Uterus (tissue), 4 donors: ENCODE results near the gene CPSF4. TPM values are rescaled to one million over a fixed set of nuclear protein-coding genes. Genes with fewer than 3 reads are reported as not detected.
"Not testable (repeated sequence)": the region's sequence is repeated elsewhere in the genome, so short reads cannot be mapped to it uniquely, and the experiment has no call there.

Source experiments
- DNase-seq, 2 donors: peaks; one replicate each; pipeline ENCODE4 v3.0.0-alpha.2; 2019 to 2020
- H3K27ac ChIP-seq, 2 donors: fragments of 200-600 bp; sonication (generic); 1 replicate in 1 of 2; 2 replicates in 1 of 2; pipeline ENCODE4 v1.5.1; 2016 to 2018
- H3K27me3 ChIP-seq, 2 donors: fragments of 200-600 bp; sonication (generic); one replicate each; pipeline ENCODE4 v1.5.1; 2018 to 2019; ENCODE audit warnings: control low read depth in 1 of 2
- H3K36me3 ChIP-seq, 2 donors: fragments of 200-600 bp; sonication (generic); one replicate each; pipeline ENCODE4 v1.5.1; 2019; ENCODE audit warnings: control low read depth in 1 of 2
- H3K4me1 ChIP-seq, 2 donors: fragments of 200-600 bp; sonication (generic); one replicate each; pipeline ENCODE4 v1.5.1; 2018 to 2019; ENCODE audit warnings: control low read depth in 1 of 2
- H3K4me3 ChIP-seq, 2 donors: fragments of 200-600 bp; sonication (generic); 1 replicate in 1 of 2; 2 replicates in 1 of 2; pipeline ENCODE4 v1.5.1; 2018 to 2019; ENCODE audit warnings: mild to moderate bottlenecking in 1 of 2
- H3K9me3 ChIP-seq, 2 donors: fragments of 200-600 bp; sonication (generic); one replicate each; pipeline ENCODE4 v1.5.1; 2019; ENCODE audit warnings: control low read depth in 1 of 2
- CTCF ChIP-seq, 4 experiments: fragments of 200-600 bp in 2 of 4; fragments of 450-650 bp in 2 of 4; sonication (generic) in 2 of 4; IDR thresholded peaks; one replicate each; pipeline ENCODE4 v1.5.1; 2016 to 2019; ENCODE audit warnings: antibody characterized with exemption in 4 of 4, mild to moderate bottlenecking in 2 of 4, moderate library complexity in 1 of 4
- POLR2A ChIP-seq, 2 donors: fragments of 450-650 bp; IDR thresholded peaks; one replicate each; pipeline ENCODE4 v1.6.1; 2016; ENCODE audit warnings: antibody characterized with exemption in 2 of 2, mild to moderate bottlenecking in 1 of 2, moderate library complexity in 1 of 2
- intact Hi-C: fragments of 100-400 bp; cut with DNase I; formaldehyde crosslinking; loops from one replicate; pipeline ENCODE4 v1.15.1; 2023; ENCODE audit warnings: low total_unique reads
- total RNA-seq, 4 donors: library from RNA; depleted of rRNA in 3 of 4; stranded (reverse); fragments of >200 nt in 3 of 4; gene quantifications; one replicate each; pipeline versions ENCODE4 v1.1.0 to v1.2.4, GENCODE V29; 2014 to 2023
- donor health status: DM: yes; HTN: yes; CAD: no.

The CPSF4 gene
- total RNA-seq, 4 donors from 2014 or later = 23.8 to 67.9 (median 38.4) TPM

- H3K4me1 ChIP-seq = peaks cover 0 to 4% of the 10 kb centered on the region in 2 donors
- TF ChIP-seq CTCF (IDR thresholded peaks at IDR 0.05) = no peak
- TF ChIP-seq POLR2A (IDR thresholded peaks at IDR 0.05) = no peak
- peak overlapping the region; percentile 88 to 92 for H3K27ac ChIP-seq
- peak overlapping the region; percentile 81 to 84 for H3K4me3 ChIP-seq
- no peak for DNase-seq
- no peaks in the 10 kb centered on the region for H3K27me3 ChIP-seq
- H3K9me3 ChIP-seq = peaks cover 0 to 6% of the 10 kb centered on the region in 2 donors
- intact Hi-C loops = no loop called here
- H3K36me3 ChIP-seq = no peaks in the 10 kb centered on the region
These were observed 60.6 kb downstream of the CPSF4 start for GRCh38 chr7:99499371-99499720.

GRCh38 chr7:99499721-99500636 is 61.2 kb downstream of the CPSF4 start, which contains the start of gene ZNF394:
Gene ZNF394 (minus strand): TSS chr7:99500281. CDS start chr7:99500093, 188 bp downstream.
- H3K4me1 ChIP-seq = peaks cover 0 to 4% of the 10 kb centered on the region in 2 donors
- H3K27me3 ChIP-seq = no peaks in the 10 kb centered on the region
- peak; percentile 89 to 90 for DNase-seq
- intact Hi-C loops = loop anchor here (5.0 kb wide), 1 partner anchor 52 kb away; the partner anchor contains the start of gene FAM200A
- H3K4me3 ChIP-seq = peak within 1 kb of the TSS; percentile 81 to 84
- H3K9me3 ChIP-seq = peaks cover 0 to under 1% of the 10 kb centered on the region in 2 donors
- no peaks in the 10 kb centered on the region for H3K36me3 ChIP-seq
- H3K27ac ChIP-seq = peak within 1 kb of the TSS; percentile 88 to 92
- no peak for TF ChIP-seq CTCF (IDR thresholded peaks at IDR 0.05)
- peak; percentile 29 to 44 for TF ChIP-seq POLR2A (IDR thresholded peaks at IDR 0.05)

GRCh38 chr7:99500637-99501009 is 61.9 kb downstream of the CPSF4 start:
- intact Hi-C loops = loop anchor here (5.0 kb wide), 1 partner anchor 52 kb away; the partner anchor contains the start of gene FAM200A
- Histone ChIP-seq H3K27ac (peak overlapping the region; percentile 88 to 92), H3K36me3 (no peaks in the 10 kb centered on the region), H3K27me3 (no peaks in the 10 kb centered on the region), H3K4me3 (peak overlapping the region; percentile 81 to 84), H3K9me3 (no peaks in the 10 kb centered on the region), H3K4me1 (peaks cover 0 to 4% of the 10 kb centered on the region in 2 donors)
- DNase-seq = no peak
- TF ChIP-seq CTCF (IDR thresholded peaks at IDR 0.05) (no peak), POLR2A (IDR thresholded peaks at IDR 0.05) (no peak)

GRCh38 chr7:99501236-99501635 is 62.5 kb downstream of the CPSF4 start:
- H3K4me3 ChIP-seq, H3K27me3 ChIP-seq, H3K4me1 ChIP-seq, DNase-seq, H3K9me3 ChIP-seq, H3K27ac ChIP-seq, H3K36me3 ChIP-seq: not testable (repeated sequence)
- intact Hi-C loops = loop anchor here (5.0 kb wide), 1 partner anchor 51 kb away; the partner anchor contains the start of gene FAM200A

GRCh38 chr7:99504281-99504602 is 65.5 kb downstream of the CPSF4 start:
- Histone ChIP-seq H3K36me3 (no peaks in the 10 kb centered on the region), H3K4me3 (peak overlapping the region; percentile 53 to 98), H3K4me1 (peaks cover 6 to 17% of the 10 kb centered on the region in 2 donors), H3K27me3 (no peaks in the 10 kb centered on the region), H3K9me3 (no peaks in the 10 kb centered on the region), H3K27ac (peak overlapping the region; percentile 93 to 96)
- no peak for TF ChIP-seq CTCF (IDR thresholded peaks at IDR 0.05)
- no peak for TF ChIP-seq POLR2A (IDR thresholded peaks at IDR 0.05)
- no peak for DNase-seq
- intact Hi-C loops = loop anchor here (5.0 kb wide), 1 partner anchor 48 kb away; the partner anchor contains the start of gene FAM200A
